PFSK-1 (cell line): Measurements from ENCODE around the gene NFIX.

Experiments used
- FOXP2 ChIP-seq: optimal IDR thresholded peaks from 2 replicates; pipeline ENCODE3; 2011; ENCODE audit warnings: borderline replicate concordance, control low read depth, inconsistent platforms; ENCODE audit not compliant: insufficient read depth; ENCODE audit errors: extremely low read length, extremely low read depth
- POLR2AphosphoS5 ChIP-seq: IDR thresholded peaks from 2 replicates; pipeline ENCODE4 v1.6.1; 2012; ENCODE audit warnings: low read depth, mild to moderate bottlenecking, control low read depth, low read length, moderate library complexity
- REST ChIP-seq, 2 experiments: IDR thresholded peaks; 2 replicates each; pipeline versions ENCODE4 v1.6.1 to v1.8.0; 2011 to 2012; ENCODE audit warnings: low read depth in 2 of 2, low read length in 2 of 2, control low read depth in 1 of 2, inconsistent platforms in 1 of 2, mild to moderate bottlenecking in 1 of 2, moderate library complexity in 1 of 2; ENCODE audit not compliant: insufficient read depth in 1 of 2
- SIN3A ChIP-seq: IDR thresholded peaks from 2 replicates; pipeline ENCODE4 v1.6.1; 2012; ENCODE audit warnings: mild to moderate bottlenecking, low read length, moderate library complexity, borderline replicate concordance; ENCODE audit not compliant: insufficient read depth
- TAF1 ChIP-seq: IDR thresholded peaks from 2 replicates; pipeline ENCODE4 v1.6.1; 2012; ENCODE audit warnings: low read length, control low read depth, borderline replicate concordance; ENCODE audit not compliant: insufficient read depth

DNA sequence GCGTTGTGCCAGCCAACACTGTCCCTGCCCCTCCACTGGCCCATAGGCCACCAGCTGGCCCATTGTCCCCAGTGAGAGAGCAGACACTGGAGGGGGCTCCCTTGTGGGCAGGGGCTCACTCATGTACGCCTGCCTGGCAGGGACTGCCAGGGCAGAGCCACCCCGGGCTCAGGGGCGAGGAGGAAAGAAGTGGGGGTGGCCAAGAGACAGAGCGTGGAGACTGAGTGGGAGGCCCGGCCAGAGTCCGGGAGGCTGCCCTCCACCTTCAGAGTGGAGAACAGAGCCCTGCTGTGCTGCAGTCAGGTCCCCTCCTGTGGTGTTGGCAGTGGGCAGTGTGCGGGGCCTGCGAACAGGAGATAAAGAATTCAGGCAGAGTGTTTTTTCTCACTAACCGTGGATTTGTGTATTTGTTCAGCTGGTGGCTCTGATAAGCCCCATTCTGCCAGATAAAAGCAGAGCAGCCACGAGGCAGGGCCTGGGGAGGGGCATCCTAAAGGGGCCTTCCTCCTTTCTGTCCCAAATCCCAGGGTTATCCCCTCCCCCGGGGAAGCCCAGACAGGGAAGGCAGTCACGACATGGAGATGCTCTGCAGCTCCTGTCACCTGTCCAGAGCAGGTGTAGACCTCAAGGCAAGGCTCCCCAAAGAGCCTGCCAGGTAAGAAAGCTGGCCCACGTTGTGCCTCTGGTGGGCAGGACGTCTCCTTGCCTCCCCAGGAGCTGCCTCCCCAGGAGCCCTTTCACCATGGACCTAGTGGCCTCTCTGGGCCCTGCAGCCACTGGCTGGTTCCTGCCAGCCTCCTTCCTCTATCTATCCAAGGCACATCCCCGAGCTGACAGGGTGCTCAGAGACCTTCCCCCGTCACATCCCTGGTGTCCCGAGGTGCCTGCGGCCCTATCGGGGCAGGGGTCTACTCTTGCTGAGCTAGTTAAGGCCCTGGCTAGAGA lies 74.4 kb downstream of the NFIX start:
- TF ChIP-seq TAF1 (no peak), POLR2AphosphoS5 (no peak), REST (IDR thresholded peaks at IDR 0.05; ENCODE audit: insufficient read depth in 1 of 2, low read depth in 2 of 2, low read length in 2 of 2) (no peak), SIN3A (no peak), FOXP2 (no peak)
